22Rv1 (cell line): Measurements from ENCODE around the gene FBXL7.

Experiments used
- ZFX ChIP-seq: fragments of 450-650 bp; IDR thresholded peaks from 2 replicates; pipeline ENCODE4 v1.6.1; 2017; ENCODE audit warnings: antibody characterized with exemption, borderline replicate concordance
- TF ChIP-seq, protein P1 (sequence below): fragments of 450-650 bp; IDR thresholded peaks from 2 replicates; pipeline ENCODE4 v1.5.1; 2017; ENCODE audit warnings: mild to moderate bottlenecking

DNA sequence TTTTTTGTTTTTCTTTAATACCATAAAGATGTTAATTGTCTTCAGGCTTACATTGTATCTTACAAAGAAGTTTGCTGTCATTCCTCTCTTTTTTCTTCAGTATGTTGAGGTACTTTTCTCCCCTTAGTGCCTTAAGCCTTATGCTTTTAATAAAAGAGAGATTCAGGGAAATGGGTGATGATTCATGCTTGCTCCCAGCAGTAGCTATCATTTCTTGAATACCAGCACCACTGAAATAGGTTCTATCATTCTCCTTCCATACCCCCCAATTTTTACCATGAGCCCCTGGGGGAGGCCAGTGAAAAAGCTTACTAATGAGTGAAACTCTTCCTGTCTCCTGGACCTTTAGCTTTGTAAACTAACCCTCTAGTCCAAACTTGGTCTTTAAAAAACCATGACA is 165.0 kb downstream of the FBXL7 start:
- TF ChIP-seq, protein P1, sequence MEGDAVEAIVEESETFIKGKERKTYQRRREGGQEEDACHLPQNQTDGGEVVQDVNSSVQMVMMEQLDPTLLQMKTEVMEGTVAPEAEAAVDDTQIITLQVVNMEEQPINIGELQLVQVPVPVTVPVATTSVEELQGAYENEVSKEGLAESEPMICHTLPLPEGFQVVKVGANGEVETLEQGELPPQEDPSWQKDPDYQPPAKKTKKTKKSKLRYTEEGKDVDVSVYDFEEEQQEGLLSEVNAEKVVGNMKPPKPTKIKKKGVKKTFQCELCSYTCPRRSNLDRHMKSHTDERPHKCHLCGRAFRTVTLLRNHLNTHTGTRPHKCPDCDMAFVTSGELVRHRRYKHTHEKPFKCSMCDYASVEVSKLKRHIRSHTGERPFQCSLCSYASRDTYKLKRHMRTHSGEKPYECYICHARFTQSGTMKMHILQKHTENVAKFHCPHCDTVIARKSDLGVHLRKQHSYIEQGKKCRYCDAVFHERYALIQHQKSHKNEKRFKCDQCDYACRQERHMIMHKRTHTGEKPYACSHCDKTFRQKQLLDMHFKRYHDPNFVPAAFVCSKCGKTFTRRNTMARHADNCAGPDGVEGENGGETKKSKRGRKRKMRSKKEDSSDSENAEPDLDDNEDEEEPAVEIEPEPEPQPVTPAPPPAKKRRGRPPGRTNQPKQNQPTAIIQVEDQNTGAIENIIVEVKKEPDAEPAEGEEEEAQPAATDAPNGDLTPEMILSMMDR, result no peak
- no peak for TF ChIP-seq ZFX
